ENCODE results near the gene ASIC2. TPM values are rescaled to one million over a fixed set of nuclear protein-coding genes. Genes with fewer than 3 reads are reported as not detected.

The ASIC2 gene
- total RNA-seq, 1 donor from 2014 or later: not detected

DNA sequence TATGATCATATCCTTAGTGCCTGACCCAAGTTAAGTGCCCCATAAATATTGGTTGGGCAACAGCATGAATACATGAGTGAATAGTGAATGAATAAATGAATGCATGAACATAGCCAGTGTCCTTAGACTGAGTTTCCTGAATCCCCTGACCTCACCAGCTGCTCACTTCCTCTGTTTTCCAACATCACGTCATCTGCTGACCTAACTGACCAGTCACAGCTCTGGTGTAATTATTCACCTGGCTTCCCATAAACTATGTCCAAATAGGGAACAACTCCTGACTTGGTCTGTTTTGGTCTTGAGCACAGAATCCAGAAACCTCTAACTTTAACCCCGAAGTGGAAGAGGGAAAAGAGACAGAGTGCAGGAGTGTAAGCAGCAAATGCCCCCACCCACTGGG lies 83.4 kb downstream of the ASIC2 start:
- POLR2A ChIA-PET: no interaction called here
- intact Hi-C loops (cut with micrococcal nuclease): no loop called here
- no peak overlapping the region for H3K4me3 Mint-ChIP-seq

DNA sequence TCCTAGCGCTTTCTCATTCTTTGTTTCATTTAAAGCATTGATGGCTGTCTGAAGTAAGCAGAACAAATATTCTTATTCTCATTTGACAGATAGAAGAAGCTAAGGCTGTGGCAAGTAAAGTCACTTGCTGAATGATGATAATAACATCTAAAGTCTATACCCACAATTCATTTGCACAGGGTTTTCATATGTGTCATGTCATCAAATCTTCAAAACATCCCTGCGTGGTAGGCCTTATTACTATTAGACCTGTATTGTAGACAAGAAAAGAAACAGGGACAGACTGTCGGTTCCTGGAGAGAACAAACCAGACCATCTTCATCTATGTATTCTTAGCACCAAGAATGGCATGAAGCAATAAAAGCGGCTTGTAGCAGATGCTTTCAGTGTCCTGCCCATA lies 85.9 kb downstream of the ASIC2 start:
- TF ChIP-seq, protein P1, sequence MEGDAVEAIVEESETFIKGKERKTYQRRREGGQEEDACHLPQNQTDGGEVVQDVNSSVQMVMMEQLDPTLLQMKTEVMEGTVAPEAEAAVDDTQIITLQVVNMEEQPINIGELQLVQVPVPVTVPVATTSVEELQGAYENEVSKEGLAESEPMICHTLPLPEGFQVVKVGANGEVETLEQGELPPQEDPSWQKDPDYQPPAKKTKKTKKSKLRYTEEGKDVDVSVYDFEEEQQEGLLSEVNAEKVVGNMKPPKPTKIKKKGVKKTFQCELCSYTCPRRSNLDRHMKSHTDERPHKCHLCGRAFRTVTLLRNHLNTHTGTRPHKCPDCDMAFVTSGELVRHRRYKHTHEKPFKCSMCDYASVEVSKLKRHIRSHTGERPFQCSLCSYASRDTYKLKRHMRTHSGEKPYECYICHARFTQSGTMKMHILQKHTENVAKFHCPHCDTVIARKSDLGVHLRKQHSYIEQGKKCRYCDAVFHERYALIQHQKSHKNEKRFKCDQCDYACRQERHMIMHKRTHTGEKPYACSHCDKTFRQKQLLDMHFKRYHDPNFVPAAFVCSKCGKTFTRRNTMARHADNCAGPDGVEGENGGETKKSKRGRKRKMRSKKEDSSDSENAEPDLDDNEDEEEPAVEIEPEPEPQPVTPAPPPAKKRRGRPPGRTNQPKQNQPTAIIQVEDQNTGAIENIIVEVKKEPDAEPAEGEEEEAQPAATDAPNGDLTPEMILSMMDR (IDR thresholded peaks at IDR 0.05): no peak
- H3K27ac Mint-ChIP-seq: no peak overlapping the region
- ATAC-seq (ENCODE audit: low read depth): no peak
- intact Hi-C loops (cut with micrococcal nuclease): no loop called here
- ChIA-PET CTCF (no interaction called here), POLR2A (no interaction called here)
- no peaks in the 10 kb centered on the region for H3K36me3 Mint-ChIP-seq (ENCODE audit: low read depth)
- DNase-seq: no peak
- H3K4me3 Mint-ChIP-seq: no peak overlapping the region
- peaks cover 13% of the 10 kb centered on the region for H3K27me3 Mint-ChIP-seq
- H3K4me1 Mint-ChIP-seq: no peaks in the 10 kb centered on the region
- H3K9me3 Mint-ChIP-seq: no peaks in the 10 kb centered on the region

More for the DNA sequence above, 83.4 kb downstream of the ASIC2 start:
- DNase-seq (no peak), ATAC-seq (ENCODE audit: low read depth) (no peak)
- TF ChIP-seq, protein P1 (IDR thresholded peaks at IDR 0.05): no peak
- CTCF ChIA-PET: no interaction called here
- peaks cover 10% of the 10 kb centered on the region for H3K27me3 Mint-ChIP-seq
- no peaks in the 10 kb centered on the region for H3K9me3 Mint-ChIP-seq
- no peak overlapping the region for H3K27ac Mint-ChIP-seq
- H3K4me1 Mint-ChIP-seq: no peaks in the 10 kb centered on the region
- H3K36me3 Mint-ChIP-seq (ENCODE audit: low read depth): no peaks in the 10 kb centered on the region

DNA sequence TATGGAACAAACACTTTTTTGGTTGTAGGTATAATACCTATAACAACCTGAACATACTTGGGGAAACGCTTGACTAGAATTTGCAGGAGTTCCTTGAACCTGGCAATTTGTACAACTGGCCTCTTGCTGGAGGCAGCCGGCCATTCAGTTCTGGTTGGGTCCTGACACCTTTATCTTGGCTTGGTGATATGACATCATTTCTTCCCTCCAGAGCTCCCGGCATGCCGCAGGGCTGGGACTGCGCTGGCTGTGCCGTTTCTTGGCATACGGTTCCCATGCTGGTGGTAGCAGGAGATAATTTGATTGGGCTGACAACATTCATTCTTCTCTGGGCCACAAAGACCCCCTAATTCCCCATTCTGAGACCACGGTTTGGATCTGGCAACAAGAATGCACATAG lies 87.5 kb downstream of the ASIC2 start:
- ChIA-PET CTCF (no interaction called here), POLR2A (no interaction called here)
- TF ChIP-seq, protein P1 (IDR thresholded peaks at IDR 0.05): no peak
- Mint-ChIP-seq H3K27ac (no peak overlapping the region), H3K27me3 (peaks cover 8% of the 10 kb centered on the region), H3K9me3 (no peaks in the 10 kb centered on the region), H3K4me3 (no peak overlapping the region), H3K36me3 (ENCODE audit: low read depth) (no peaks in the 10 kb centered on the region), H3K4me1 (no peaks in the 10 kb centered on the region)
- intact Hi-C loops (cut with micrococcal nuclease): no loop called here
- DNase-seq: no peak
- ATAC-seq (ENCODE audit: low read depth): no peak

DNA sequence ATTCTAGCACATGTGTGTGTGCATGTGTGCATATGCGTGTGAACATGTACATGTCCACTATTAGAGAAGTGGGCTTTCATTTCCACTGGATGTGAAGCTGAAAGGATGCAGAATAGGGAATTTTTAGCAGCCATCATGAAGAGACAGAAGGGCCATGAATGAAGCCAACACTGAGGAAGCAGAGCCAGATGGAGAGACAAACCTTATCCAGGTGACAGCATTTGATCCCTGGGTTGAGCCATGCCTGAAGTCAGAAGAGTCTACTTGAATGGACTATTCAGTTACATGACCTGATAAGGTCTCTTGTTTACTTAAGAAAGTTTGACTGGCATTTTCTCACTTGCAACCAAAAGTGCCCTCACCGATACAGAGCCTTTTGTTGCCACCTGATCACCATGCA lies 88.4 kb downstream of the ASIC2 start:
- no peak for ATAC-seq (ENCODE audit: low read depth)
- peaks cover 7% of the 10 kb centered on the region for H3K27me3 Mint-ChIP-seq
- H3K4me1 Mint-ChIP-seq: no peaks in the 10 kb centered on the region
- no peaks in the 10 kb centered on the region for H3K36me3 Mint-ChIP-seq (ENCODE audit: low read depth)
- no peak overlapping the region for H3K4me3 Mint-ChIP-seq
- POLR2A ChIA-PET: no interaction called here
- intact Hi-C loops (cut with micrococcal nuclease): no loop called here
- H3K9me3 Mint-ChIP-seq: no peaks in the 10 kb centered on the region
- CTCF ChIA-PET: no interaction called here
- TF ChIP-seq, protein P1 (IDR thresholded peaks at IDR 0.05): no peak
- no peak for DNase-seq
- no peak overlapping the region for H3K27ac Mint-ChIP-seq

DNA sequence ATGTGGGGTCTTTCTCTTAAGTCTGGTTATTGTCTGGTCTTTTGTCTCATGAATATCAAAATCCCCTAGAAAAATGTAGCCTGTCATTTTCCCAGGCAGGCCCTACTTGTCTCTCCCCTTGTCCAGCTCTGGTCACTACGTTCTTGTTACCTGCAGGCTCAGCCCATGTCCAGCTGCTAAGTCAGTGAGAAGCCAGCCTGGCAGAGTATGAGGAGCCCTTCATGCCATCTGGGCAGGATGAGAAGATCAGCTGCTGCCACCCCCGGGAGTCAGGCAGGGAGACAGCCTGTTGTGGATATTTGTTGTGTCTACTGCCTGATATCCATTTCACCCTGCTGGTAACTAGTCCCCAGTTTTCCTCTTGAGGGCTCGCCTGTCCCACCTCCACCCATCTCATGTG lies 88.9 kb downstream of the ASIC2 start:
- ChIA-PET CTCF (no interaction called here), POLR2A (no interaction called here)
- H3K4me1 Mint-ChIP-seq: no peaks in the 10 kb centered on the region
- H3K4me3 Mint-ChIP-seq: no peak overlapping the region
- no peak overlapping the region for H3K27ac Mint-ChIP-seq
- ATAC-seq (ENCODE audit: low read depth): no peak
- H3K9me3 Mint-ChIP-seq: no peaks in the 10 kb centered on the region
- TF ChIP-seq, protein P1 (IDR thresholded peaks at IDR 0.05): no peak
- no peak for DNase-seq
- intact Hi-C loops (cut with micrococcal nuclease): no loop called here
- peaks cover 10% of the 10 kb centered on the region for H3K27me3 Mint-ChIP-seq
- no peaks in the 10 kb centered on the region for H3K36me3 Mint-ChIP-seq (ENCODE audit: low read depth)
